Hepatocyte (in vitro differentiated cells): ENCODE results near the gene CNTNAP2. TPM values are rescaled to one million over a fixed set of nuclear protein-coding genes. Genes with fewer than 3 reads are reported as not detected.

Experiments used
- DNase-seq: peaks from one replicate; pipeline ENCODE4 v3.0.0-alpha.2; 2016; ENCODE audit warnings: low spot score
- H2AFZ ChIP-seq: fragments of 200-600 bp; sonication (generic); 2 replicates; pipeline ENCODE4 v1.6.0; 2016; ENCODE audit warnings: antibody characterized with exemption, mild to moderate bottlenecking
- H3K27ac ChIP-seq: fragments of 200-600 bp; sonication (generic); 2 replicates; pipeline ENCODE4 v1.5.1; 2016; ENCODE audit warnings: mild to moderate bottlenecking
- H3K27me3 ChIP-seq: fragments of 200-600 bp; sonication (generic); 2 replicates; pipeline ENCODE4 v1.6.1; 2016
- H3K36me3 ChIP-seq: fragments of 200-600 bp; sonication (generic); replicated peaks from 2 replicates; pipeline ENCODE4 v1.5.1; 2016; ENCODE audit warnings: low read depth; ENCODE audit not compliant: insufficient read depth
- H3K4me1 ChIP-seq: fragments of 200-600 bp; sonication (generic); 2 replicates; pipeline ENCODE4 v1.5.1; 2016; ENCODE audit warnings: mild to moderate bottlenecking, moderate library complexity; ENCODE audit not compliant: insufficient read depth
- H3K4me2 ChIP-seq: fragments of 200-600 bp; sonication (generic); 2 replicates; pipeline ENCODE4 v1.6.0; 2016
- H3K4me3 ChIP-seq: fragments of 200-600 bp; sonication (generic); 2 replicates; pipeline ENCODE4 v1.5.1; 2016; ENCODE audit warnings: mild to moderate bottlenecking
- H3K79me2 ChIP-seq: fragments of 200-600 bp; sonication (generic); 2 replicates; pipeline ENCODE4 v1.6.0; 2017; ENCODE audit warnings: mild to moderate bottlenecking
- H3K9me2 ChIP-seq: fragments of 200-600 bp; sonication (generic); replicated peaks from 2 replicates; pipeline ENCODE4 v1.6.0; 2017; ENCODE audit warnings: mild to moderate bottlenecking; ENCODE audit not compliant: insufficient read depth
- H3K9me3 ChIP-seq: fragments of 200-600 bp; sonication (generic); 2 replicates; pipeline ENCODE4 v1.5.1; 2016; ENCODE audit warnings: low read depth, mild to moderate bottlenecking
- H4K20me1 ChIP-seq: fragments of 200-600 bp; sonication (generic); 2 replicates; pipeline ENCODE4 v1.6.0; 2016; ENCODE audit warnings: mild to moderate bottlenecking; ENCODE audit not compliant: insufficient read depth, poor library complexity, severe bottlenecking
- EZH2 ChIP-seq: fragments of 200-600 bp; sonication (generic); IDR thresholded peaks from 2 replicates; pipeline ENCODE4 v1.6.1; 2016; ENCODE audit warnings: antibody characterized with exemption, mild to moderate bottlenecking, borderline replicate concordance
- EZH2phosphoT487 ChIP-seq: fragments of 200-600 bp; sonication (generic); IDR thresholded peaks from one replicate; pipeline ENCODE4 v1.6.1; 2018; ENCODE audit warnings: antibody characterized with exemption, mild to moderate bottlenecking, low read depth, moderate library complexity; ENCODE audit not compliant: unreplicated experiment, severe bottlenecking
- WGBS: methylation state at CpG from one replicate; pipeline ENCODE4 v1.1.6; 2016; ENCODE audit warnings: low lambda C conversion rate; ENCODE audit errors: missing lambda C conversion rate; 5-methylcytosine and 5-hydroxymethylcytosine counted together
- polyA plus RNA-seq: library from polyadenylated mRNA; unstranded; fragments of >200 nt; fragmentation: Nextera tagmentation; extraction: Ambion mirVana; gene quantifications from 2 replicates; pipeline ENCODE4 v1.2.1, GENCODE V29; 2016
- total RNA-seq: library from RNA; depleted of rRNA; stranded (reverse); fragments of >200 nt; gene quantifications from 2 replicates; pipeline ENCODE4 v1.2.3, GENCODE V29; 2014
- TF ChIP-seq, protein P1 (sequence below): fragments of 200-600 bp; sonication (generic); IDR thresholded peaks from 2 replicates; pipeline ENCODE4 v1.5.1; 2016; ENCODE audit warnings: antibody characterized with exemption, mild to moderate bottlenecking; ENCODE audit not compliant: poor library complexity

The CNTNAP2 gene
- total and polyA plus RNA-seq, 2 experiments from 2014 or later, result 7.5 to 14.7 TPM

DNA sequence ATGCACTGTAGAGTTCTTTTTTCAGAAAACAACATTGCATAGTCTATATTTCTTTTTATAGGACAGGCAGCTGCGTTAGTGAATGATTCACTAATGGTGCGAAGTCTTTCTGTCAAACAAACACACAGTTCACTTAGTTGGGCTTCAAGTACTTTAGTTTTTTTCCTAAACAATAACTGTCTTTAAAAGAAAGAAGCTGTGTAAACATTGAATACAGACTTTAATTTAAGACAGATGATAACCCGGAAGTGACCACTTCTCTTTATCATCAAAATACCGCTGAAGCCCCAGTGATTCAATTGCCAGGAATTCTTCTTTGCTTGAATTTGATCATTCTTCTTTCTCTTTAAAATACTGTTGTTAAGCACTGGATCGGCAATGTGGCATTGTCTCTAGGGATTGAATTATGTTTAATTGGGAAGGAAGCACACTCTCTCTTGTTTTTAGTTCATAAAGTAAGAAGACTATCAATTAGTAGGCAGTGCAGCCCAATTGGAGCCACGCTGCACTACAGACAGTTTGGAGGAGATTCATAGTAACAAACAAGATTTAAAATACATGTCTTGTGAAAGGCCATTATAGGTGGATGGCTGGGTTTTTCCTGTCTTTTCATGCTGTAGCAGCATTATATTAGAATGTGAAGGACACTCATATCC lies 30.4 kb downstream of the CNTNAP2 start:
- H3K36me3 ChIP-seq, result no peaks in the 10 kb centered on the region
- no peak overlapping the region for H3K27ac ChIP-seq
- no peak for DNase-seq
- H4K20me1 ChIP-seq, result no peaks in the 10 kb centered on the region
- no peak overlapping the region for H2AFZ ChIP-seq
- no peaks in the 10 kb centered on the region for H3K9me3 ChIP-seq
- no peaks in the 10 kb centered on the region for H3K79me2 ChIP-seq
- H3K9me2 ChIP-seq, result no peaks in the 10 kb centered on the region
- no peaks in the 10 kb centered on the region for H3K4me1 ChIP-seq
- no peaks in the 10 kb centered on the region for H3K27me3 ChIP-seq
- H3K4me3 ChIP-seq, result no peak overlapping the region
- no peak for TF ChIP-seq EZH2phosphoT487
- TF ChIP-seq, protein P1, sequence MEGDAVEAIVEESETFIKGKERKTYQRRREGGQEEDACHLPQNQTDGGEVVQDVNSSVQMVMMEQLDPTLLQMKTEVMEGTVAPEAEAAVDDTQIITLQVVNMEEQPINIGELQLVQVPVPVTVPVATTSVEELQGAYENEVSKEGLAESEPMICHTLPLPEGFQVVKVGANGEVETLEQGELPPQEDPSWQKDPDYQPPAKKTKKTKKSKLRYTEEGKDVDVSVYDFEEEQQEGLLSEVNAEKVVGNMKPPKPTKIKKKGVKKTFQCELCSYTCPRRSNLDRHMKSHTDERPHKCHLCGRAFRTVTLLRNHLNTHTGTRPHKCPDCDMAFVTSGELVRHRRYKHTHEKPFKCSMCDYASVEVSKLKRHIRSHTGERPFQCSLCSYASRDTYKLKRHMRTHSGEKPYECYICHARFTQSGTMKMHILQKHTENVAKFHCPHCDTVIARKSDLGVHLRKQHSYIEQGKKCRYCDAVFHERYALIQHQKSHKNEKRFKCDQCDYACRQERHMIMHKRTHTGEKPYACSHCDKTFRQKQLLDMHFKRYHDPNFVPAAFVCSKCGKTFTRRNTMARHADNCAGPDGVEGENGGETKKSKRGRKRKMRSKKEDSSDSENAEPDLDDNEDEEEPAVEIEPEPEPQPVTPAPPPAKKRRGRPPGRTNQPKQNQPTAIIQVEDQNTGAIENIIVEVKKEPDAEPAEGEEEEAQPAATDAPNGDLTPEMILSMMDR, result no peak
- TF ChIP-seq EZH2, result no peak
- WGBS, result 33% methylated on average over 6 of the region's 6 CpGs
- H3K4me2 ChIP-seq, result peak overlapping the region; percentile 55

DNA sequence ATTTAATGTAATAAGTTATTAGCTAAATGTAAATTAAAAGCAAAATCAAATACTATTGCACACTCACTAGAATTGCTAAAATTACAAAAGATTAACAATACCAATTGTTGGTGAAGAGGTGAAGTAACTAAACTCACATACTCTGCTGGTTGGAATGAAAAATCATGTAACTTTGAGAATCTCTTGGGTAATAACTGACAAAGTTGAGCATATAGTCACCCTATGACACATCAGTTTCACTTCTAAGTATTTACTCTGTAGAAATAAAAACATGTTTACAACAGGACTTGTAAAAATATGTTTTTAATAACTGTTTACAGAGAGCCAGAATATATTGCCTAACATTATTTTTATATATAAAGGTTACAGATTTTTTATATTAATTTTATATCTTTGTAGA lies 33.6 kb downstream of the CNTNAP2 start:
- Histone ChIP-seq H2AFZ (no peak overlapping the region), H3K27me3 (no peaks in the 10 kb centered on the region), H3K4me1 (no peaks in the 10 kb centered on the region), H3K9me3 (no peaks in the 10 kb centered on the region), H4K20me1 (no peaks in the 10 kb centered on the region), H3K4me3 (no peak overlapping the region), H3K36me3 (no peaks in the 10 kb centered on the region), H3K4me2 (no peak overlapping the region), H3K79me2 (no peaks in the 10 kb centered on the region), H3K27ac (no peak overlapping the region), H3K9me2 (no peaks in the 10 kb centered on the region)
- no peak for TF ChIP-seq EZH2
- TF ChIP-seq, protein P1, result no peak
- no peak for TF ChIP-seq EZH2phosphoT487
- no peak for DNase-seq

DNA sequence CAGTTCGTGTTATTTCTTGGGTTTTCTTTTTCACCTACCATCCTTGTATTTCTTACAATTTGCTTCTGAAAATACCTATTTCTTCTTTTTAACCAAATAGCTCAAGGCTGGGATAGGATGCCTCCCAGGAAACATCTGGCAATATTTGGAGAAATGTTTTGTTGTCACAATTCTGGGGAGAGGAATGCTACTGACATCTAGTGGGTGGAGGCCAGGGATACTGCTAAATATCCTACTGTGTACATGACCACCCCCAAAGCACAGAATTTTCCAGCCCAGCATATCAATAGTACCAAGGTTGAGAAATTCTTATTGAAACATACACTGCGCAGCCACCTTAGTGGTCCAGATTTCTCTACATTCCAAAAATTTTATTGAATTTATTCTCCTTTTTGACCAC lies 55.5 kb downstream of the CNTNAP2 start:
- H3K27me3 ChIP-seq, result no peaks in the 10 kb centered on the region
- H3K36me3 ChIP-seq, result no peaks in the 10 kb centered on the region
- H3K4me2 ChIP-seq, result no peak overlapping the region
- no peaks in the 10 kb centered on the region for H3K4me1 ChIP-seq
- H3K9me3 ChIP-seq, result no peaks in the 10 kb centered on the region
- TF ChIP-seq EZH2phosphoT487 (no peak), EZH2 (no peak)
- TF ChIP-seq, protein P1, result no peak
- H3K27ac ChIP-seq, result no peak overlapping the region
- H3K4me3 ChIP-seq, result no peak overlapping the region
- no peak overlapping the region for H2AFZ ChIP-seq
- no peak for DNase-seq
- WGBS, result 85% methylated on average over 2 of the region's 2 CpGs
- H3K9me2 ChIP-seq, result no peaks in the 10 kb centered on the region
- no peaks in the 10 kb centered on the region for H4K20me1 ChIP-seq
- H3K79me2 ChIP-seq, result no peaks in the 10 kb centered on the region

DNA sequence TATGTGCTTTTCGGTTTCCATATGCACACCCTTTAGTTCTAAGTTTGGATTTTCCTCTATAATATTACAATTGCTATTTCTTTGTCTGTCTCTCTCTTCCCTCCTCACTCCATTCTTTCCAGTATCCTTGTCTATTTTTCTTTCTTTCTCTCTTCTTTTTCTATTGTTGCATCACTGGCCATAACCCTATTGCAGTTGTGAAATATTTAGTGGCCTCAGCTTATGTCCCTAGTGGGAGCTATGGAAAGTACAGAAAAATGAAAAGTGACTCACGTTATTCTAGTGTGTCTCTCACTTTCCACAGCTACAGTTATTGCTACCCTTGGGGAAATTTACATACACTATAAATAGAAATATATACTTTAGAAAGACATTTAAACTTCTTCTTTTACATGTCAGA lies 59.1 kb downstream of the CNTNAP2 start:
- H3K27ac ChIP-seq, result no peak overlapping the region
- DNase-seq, result no peak
- 78% methylated on average over 2 of the region's 2 CpGs for WGBS
- no peaks in the 10 kb centered on the region for H3K79me2 ChIP-seq
- H3K4me2 ChIP-seq, result no peak overlapping the region
- no peaks in the 10 kb centered on the region for H3K4me1 ChIP-seq
- no peaks in the 10 kb centered on the region for H3K36me3 ChIP-seq
- no peaks in the 10 kb centered on the region for H3K27me3 ChIP-seq
- TF ChIP-seq, protein P1, result peak; percentile 5
- TF ChIP-seq EZH2, result no peak
- H3K9me3 ChIP-seq, result no peaks in the 10 kb centered on the region
- H4K20me1 ChIP-seq, result no peaks in the 10 kb centered on the region
- H3K4me3 ChIP-seq, result no peak overlapping the region
- no peak overlapping the region for H2AFZ ChIP-seq
- H3K9me2 ChIP-seq, result no peaks in the 10 kb centered on the region
